GM19043 (cell line): ENCODE measurements around the gene CSAD.

Experiments used
- ATAC-seq: cut with Tn5 transposase; IDR thresholded peaks from one replicate; pipeline ENCODE4 v1.9.1; 2021; ENCODE audit warnings: low read depth; ENCODE audit not compliant: unreplicated experiment

CSAD gene

GRCh38 chr12:53180220-53180930 is at the start of gene CSAD, which contains the start of gene ZNF740:
Gene CSAD (minus strand): TSS chr12:53180925. CDS start chr12:53173470, 7,455 bp downstream.
Gene ZNF740 (plus strand): TSS chr12:53180722. CDS start chr12:53181984, 1,262 bp downstream.
- ATAC-seq: peak; percentile 92

GRCh38 chr12:53230108-53230845 is 49.6 kb upstream of the CSAD start:
- ATAC-seq: no peak

- ATAC-seq: no peak
Measured at GRCh38 chr12:53229454-53229853, 48.7 kb upstream of the CSAD start.

- ATAC-seq: no peak
Measured at GRCh38 chr12:53227836-53228235, 47.1 kb upstream of the CSAD start.

GRCh38 chr12:53227341-53227740 is 46.6 kb upstream of the CSAD start:
- ATAC-seq: no peak

- ATAC-seq: no peak
Measured at GRCh38 chr12:53226815-53227214, 46.1 kb upstream of the CSAD start.

GRCh38 chr12:53225635-53226424 is 45.1 kb upstream of the CSAD start:
- no peak for ATAC-seq

GRCh38 chr12:53224897-53225634 is 44.3 kb upstream of the CSAD start:
- no peak for ATAC-seq

- no peak for ATAC-seq
Measured at GRCh38 chr12:53224061-53224896, 43.6 kb upstream of the CSAD start.

- no peak for ATAC-seq
Measured at GRCh38 chr12:53223389-53224060, 42.8 kb upstream of the CSAD start.

GRCh38 chr12:53222806-53223261 is 42.1 kb upstream of the CSAD start:
- no peak for ATAC-seq

- no peak for ATAC-seq
Measured at GRCh38 chr12:53222170-53222721, 41.5 kb upstream of the CSAD start.

GRCh38 chr12:53221203-53222080 is 40.7 kb upstream of the CSAD start:
- peak; percentile 15 for ATAC-seq

- ATAC-seq: peak; percentile 56
Measured at GRCh38 chr12:53220694-53221202, 40.0 kb upstream of the CSAD start.

- peak; percentile 23 for ATAC-seq
Measured at GRCh38 chr12:53219956-53220693, 39.4 kb upstream of the CSAD start.

- ATAC-seq: no peak
Measured at GRCh38 chr12:53219292-53219955, 38.7 kb upstream of the CSAD start.
